ENCODE measurements around the gene FMO1. TPM values are rescaled to one million over a fixed set of nuclear protein-coding genes. Genes with fewer than 3 reads are reported as not detected.

FMO1 gene
- polyA plus RNA-seq, 1 donor from 2014 or later, result not detected

GRCh38 chr1:171226747-171227370 is 21.4 kb upstream of the FMO1 start:
- Histone ChIP-seq H3K9me3 (ENCODE audit: low read length) (no peaks in the 10 kb centered on the region), H3F3A (ENCODE audit: insufficient read depth, low read length, poor library complexity, severe bottlenecking) (no peaks in the 10 kb centered on the region), H3K27me3 (ENCODE audit: insufficient read depth, low read depth, low read length) (no peaks in the 10 kb centered on the region), H3K4me2 (ENCODE audit: low read length) (no peak overlapping the region), H3K9me2 (ENCODE audit: insufficient read depth, low read length) (no peaks in the 10 kb centered on the region), H3K27ac (ENCODE audit: low read length) (no peak overlapping the region), H3K36me3 (ENCODE audit: insufficient read depth, low read length) (no peaks in the 10 kb centered on the region), H2AFZ (ENCODE audit: low read depth, low read length) (no peak overlapping the region), H4K20me1 (ENCODE audit: insufficient read depth) (no peaks in the 10 kb centered on the region), H3K9ac (ENCODE audit: low read length) (no peak overlapping the region), H3K4me3 (ENCODE audit: low read length) (no peak overlapping the region), H3K79me2 (replicated peaks; ENCODE audit: insufficient read depth, low read length) (no peaks in the 10 kb centered on the region)
- no peak for TF ChIP-seq EP300 (conservative IDR thresholded peaks at IDR 0.05; ENCODE audit: poor library complexity, severe bottlenecking)
- TF ChIP-seq RAD21 (conservative IDR thresholded peaks at IDR 0.05), result peak; percentile 78
- peak; percentile 69 for TF ChIP-seq SMC3 (conservative IDR thresholded peaks at IDR 0.05; ENCODE audit: poor library complexity)
- no peak for TF ChIP-seq POLR2AphosphoS5 (IDR thresholded peaks at IDR 0.05)
- no peak for TF ChIP-seq EZH2 (IDR thresholded peaks at IDR 0.05; ENCODE audit: borderline replicate concordance, insufficient read depth, low read length, poor library complexity, severe bottlenecking)
- TF ChIP-seq MXI1 (conservative IDR thresholded peaks at IDR 0.05; ENCODE audit: poor library complexity, severe bottlenecking), result no peak
- TF ChIP-seq REST (IDR thresholded peaks at IDR 0.05; ENCODE audit: borderline replicate concordance), result no peak
- TF ChIP-seq, protein P1, sequence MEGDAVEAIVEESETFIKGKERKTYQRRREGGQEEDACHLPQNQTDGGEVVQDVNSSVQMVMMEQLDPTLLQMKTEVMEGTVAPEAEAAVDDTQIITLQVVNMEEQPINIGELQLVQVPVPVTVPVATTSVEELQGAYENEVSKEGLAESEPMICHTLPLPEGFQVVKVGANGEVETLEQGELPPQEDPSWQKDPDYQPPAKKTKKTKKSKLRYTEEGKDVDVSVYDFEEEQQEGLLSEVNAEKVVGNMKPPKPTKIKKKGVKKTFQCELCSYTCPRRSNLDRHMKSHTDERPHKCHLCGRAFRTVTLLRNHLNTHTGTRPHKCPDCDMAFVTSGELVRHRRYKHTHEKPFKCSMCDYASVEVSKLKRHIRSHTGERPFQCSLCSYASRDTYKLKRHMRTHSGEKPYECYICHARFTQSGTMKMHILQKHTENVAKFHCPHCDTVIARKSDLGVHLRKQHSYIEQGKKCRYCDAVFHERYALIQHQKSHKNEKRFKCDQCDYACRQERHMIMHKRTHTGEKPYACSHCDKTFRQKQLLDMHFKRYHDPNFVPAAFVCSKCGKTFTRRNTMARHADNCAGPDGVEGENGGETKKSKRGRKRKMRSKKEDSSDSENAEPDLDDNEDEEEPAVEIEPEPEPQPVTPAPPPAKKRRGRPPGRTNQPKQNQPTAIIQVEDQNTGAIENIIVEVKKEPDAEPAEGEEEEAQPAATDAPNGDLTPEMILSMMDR (IDR thresholded peaks at IDR 0.05; ENCODE audit: poor library complexity, severe bottlenecking), result peak; percentile 73
- TF ChIP-seq TAF1 (IDR thresholded peaks at IDR 0.05; ENCODE audit: low read depth), result no peak

DNA sequence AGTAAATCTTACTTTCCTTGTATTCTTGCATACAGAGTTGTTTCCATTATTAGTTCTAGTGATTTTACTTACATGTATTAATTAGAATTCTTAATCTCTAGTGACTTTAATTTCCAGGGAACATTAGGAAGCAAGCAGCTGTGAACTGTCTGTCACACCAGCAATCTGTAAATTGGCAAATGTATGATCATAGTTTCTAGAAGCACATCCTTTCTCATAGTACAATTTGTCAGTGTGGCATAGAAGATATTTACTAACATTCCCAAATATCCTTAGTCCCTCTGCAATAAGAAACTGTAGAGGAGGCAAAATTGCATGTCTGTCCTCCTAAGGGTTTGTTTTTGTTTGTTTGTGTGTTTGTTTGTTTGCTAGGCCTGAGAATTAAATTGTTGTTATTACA is 17.0 kb upstream of the FMO1 start:
- TF ChIP-seq SMC3 (conservative IDR thresholded peaks at IDR 0.05; ENCODE audit: poor library complexity), result no peak
- no peak for TF ChIP-seq RAD21 (conservative IDR thresholded peaks at IDR 0.05)
- TF ChIP-seq REST (IDR thresholded peaks at IDR 0.05; ENCODE audit: borderline replicate concordance), result no peak
- no peak for TF ChIP-seq EP300 (conservative IDR thresholded peaks at IDR 0.05; ENCODE audit: poor library complexity, severe bottlenecking)
- no peak for TF ChIP-seq MXI1 (conservative IDR thresholded peaks at IDR 0.05; ENCODE audit: poor library complexity, severe bottlenecking)
- TF ChIP-seq TAF1 (IDR thresholded peaks at IDR 0.05; ENCODE audit: low read depth), result no peak
- no peak for TF ChIP-seq EZH2 (IDR thresholded peaks at IDR 0.05; ENCODE audit: borderline replicate concordance, insufficient read depth, low read length, poor library complexity, severe bottlenecking)
- TF ChIP-seq POLR2AphosphoS5 (IDR thresholded peaks at IDR 0.05), result no peak
- TF ChIP-seq, protein P1 (IDR thresholded peaks at IDR 0.05; ENCODE audit: poor library complexity, severe bottlenecking), result no peak
- no peaks in the 10 kb centered on the region for H3K9me3 ChIP-seq (ENCODE audit: low read length)

More for the DNA sequence above, 17.0 kb upstream of the FMO1 start:
- Histone ChIP-seq H2AFZ (ENCODE audit: low read depth, low read length) (no peak overlapping the region), H3F3A (ENCODE audit: insufficient read depth, low read length, poor library complexity, severe bottlenecking) (no peaks in the 10 kb centered on the region), H3K36me3 (ENCODE audit: insufficient read depth, low read length) (no peaks in the 10 kb centered on the region), H3K4me2 (ENCODE audit: low read length) (no peak overlapping the region), H4K20me1 (ENCODE audit: insufficient read depth) (no peaks in the 10 kb centered on the region), H3K79me2 (replicated peaks; ENCODE audit: insufficient read depth, low read length) (no peaks in the 10 kb centered on the region), H3K4me3 (ENCODE audit: low read length) (no peak overlapping the region), H3K27me3 (ENCODE audit: insufficient read depth, low read depth, low read length) (no peaks in the 10 kb centered on the region), H3K27ac (ENCODE audit: low read length) (no peak overlapping the region), H3K9ac (ENCODE audit: low read length) (no peak overlapping the region), H3K9me2 (ENCODE audit: insufficient read depth, low read length) (no peaks in the 10 kb centered on the region)
